Pancreas (tissue), 10 donors: ENCODE measurements around the gene GRIN3A. TPM values are rescaled to one million over a fixed set of nuclear protein-coding genes. Genes with fewer than 3 reads are reported as not detected.

Experiments
- ATAC-seq, 4 donors: fragments of 200-7000 bp; cut with Tn5 transposase; one replicate each; pipeline versions ENCODE4 v1.8.0 to v1.9.1; 2020; ENCODE audit warnings: mild to moderate bottlenecking in 4 of 4, moderate library complexity in 4 of 4
- DNase-seq, 6 donors: peaks; one replicate each; pipeline ENCODE4 v3.0.0-alpha.2; 2020
- FAIRE-seq: peaks from 2 replicates; lab custom pipeline; 2012; peaks lifted over from hg19 to GRCh38; lab: Jason Lieb, UNC
- H3K27ac ChIP-seq, 4 donors: fragments of 200-600 bp; sonication (generic); 1 replicate in 3 of 4; 2 replicates in 1 of 4; pipeline versions ENCODE4 v1.5.0 to v1.8.0; 2020
- H3K27me3 ChIP-seq, 4 donors: fragments of 200-600 bp; one replicate each; pipeline ENCODE4 v1.8.0; 2021
- H3K36me3 ChIP-seq, 3 donors: fragments of 200-600 bp; sonication (generic) in 1 of 3; one replicate each; pipeline versions ENCODE4 v1.5.0 to v1.8.0; 2020 to 2021
- H3K4me1 ChIP-seq, 3 donors: fragments of 200-600 bp; one replicate each; pipeline ENCODE4 v1.8.0; 2021
- H3K4me3 ChIP-seq, 4 donors: fragments of 200-600 bp; sonication (generic) in 2 of 4; one replicate each; pipeline versions ENCODE4 v1.5.0 to v1.8.0; 2020 to 2021
- H3K9me3 ChIP-seq, 4 donors: fragments of 200-600 bp; one replicate each; pipeline ENCODE4 v1.8.0; 2021
- CTCF ChIP-seq, 4 donors: fragments of 200-600 bp; sonication (generic) in 3 of 4; IDR thresholded peaks; one replicate each; pipeline versions ENCODE4 v1.5.0 to v1.8.0; 2021; ENCODE audit warnings: antibody characterized with exemption in 4 of 4
- WGBS, 2 donors: extraction: QIAGEN DNeasy Blood & Tissue Kit; methylation state at CpG; one replicate each; pipeline ENCODE4 v1.1.7; 2013; 5-methylcytosine and 5-hydroxymethylcytosine counted together
- intact Hi-C, 3 donors: fragments of 100-400 bp; cut with DNase I; formaldehyde crosslinking; loops; one replicate each; pipeline versions ENCODE4 v1.11.1 to v1.14.2; 2022
- polyA plus RNA-seq, 2 donors: library from polyadenylated mRNA; stranded (reverse); fragments of 200-250 nt; gene quantifications; one replicate each; pipeline ENCODE4 v1.2.3, GENCODE V29; 2013
- total RNA-seq, 6 donors: library from RNA; stranded (reverse); fragmentation: NEBNext Ultra II Directional in 4 of 6; extraction: Animal tissue kit (Norgen Biotek cat#: 25700) in 4 of 6; gene quantifications; one replicate each; pipeline versions ENCODE4 v1.2.1 to v1.2.4, GENCODE V29; 2021 to 2023
- donor health status: healthy with polysubstance abuse.
- donor health status: DM: no; HTN: no; CAD: no; lungs with moderate emphysema.
- donor health status: DM: no; HTN: no; CAD: no.
- donor health status: control.
- donor health status: control.
- donor health status: Bipolar disorder and iron deficiency.
- donor health status: DM: yes; HTN: yes; CAD: no.
- donor health status: DM: no; HTN: no; CAD: no.
- donor health status: DM: no; HTN: no; CAD: no.
- donor health status: DM: yes; HTN: yes; CAD: no.

Gene GRIN3A
- total and polyA plus RNA-seq, 8 donors = under 0.01 to 0.09 (median 0.05) TPM; not detected in 2

GRCh38 chr9:101639785-101640665 is 98.4 kb downstream of the GRIN3A start:
- ATAC-seq (peak; percentile 45 to 74 (median 64)), FAIRE-seq (no peak), DNase-seq (no peak)
- 77 to 82% methylated on average over 2 of the region's 2 CpGs for WGBS, 2 donors
- H3K27ac ChIP-seq = no peak overlapping the region
- no peak overlapping the region for H3K4me3 ChIP-seq
- H3K9me3 ChIP-seq = no peaks in the 10 kb centered on the region
- intact Hi-C loops = loop anchor here in 1 of 3 donors (10.0 kb wide), 1 partner anchor 55 kb away; no protein-coding TSS in a partner anchor
- H3K36me3 ChIP-seq = no peaks in the 10 kb centered on the region
- H3K4me1 ChIP-seq = peaks cover 8 to 17% (median 13%) of the 10 kb centered on the region in 3 donors
- H3K27me3 ChIP-seq = no peaks in the 10 kb centered on the region
- TF ChIP-seq CTCF (IDR thresholded peaks at IDR 0.05) = no peak

GRCh38 chr9:101639311-101639710 is 99.1 kb downstream of the GRIN3A start:
- ATAC-seq (peak; percentile 85 to 95 (median 92)), DNase-seq (peak in 3 of 6 donors; percentile 22 to 58 (median 26))

GRCh38 chr9:101636247-101636646 is 102.2 kb downstream of the GRIN3A start:
- no peak for DNase-seq
- TF ChIP-seq CTCF (IDR thresholded peaks at IDR 0.05) = no peak
- no peak overlapping the region for H3K27ac ChIP-seq
- ATAC-seq = no peak
- H3K4me3 ChIP-seq = no peak overlapping the region
- H3K27me3 ChIP-seq = no peaks in the 10 kb centered on the region
- H3K4me1 ChIP-seq = peaks cover 8 to 17% (median 13%) of the 10 kb centered on the region in 3 donors
- no peaks in the 10 kb centered on the region for H3K36me3 ChIP-seq
- H3K9me3 ChIP-seq = no peaks in the 10 kb centered on the region
- 43 to 45% methylated on average over 3 of the region's 3 CpGs for WGBS, 2 donors
- intact Hi-C loops = no loop called here
- no peak for FAIRE-seq

More at GRCh38 chr9:101639311-101639710, 99.1 kb downstream of the GRIN3A start:
- Histone ChIP-seq H3K4me3 (no peak overlapping the region), H3K9me3 (no peaks in the 10 kb centered on the region), H3K27me3 (no peaks in the 10 kb centered on the region), H3K27ac (no peak overlapping the region), H3K4me1 (peaks cover 8 to 17% (median 13%) of the 10 kb centered on the region in 3 donors), H3K36me3 (no peaks in the 10 kb centered on the region)
- FAIRE-seq = no peak
- intact Hi-C loops = no loop called here
- 0 to 2% methylated on average over 1 of the region's 1 CpG for WGBS, 2 donors
- TF ChIP-seq CTCF (IDR thresholded peaks at IDR 0.05) = no peak

- Histone ChIP-seq H3K36me3 (no peaks in the 10 kb centered on the region), H3K4me3 (no peak overlapping the region), H3K9me3 (no peaks in the 10 kb centered on the region), H3K4me1 (peaks cover 9 to 17% (median 12%) of the 10 kb centered on the region in 3 donors), H3K27me3 (no peaks in the 10 kb centered on the region), H3K27ac (no peak overlapping the region)
- FAIRE-seq (no peak), DNase-seq (no peak), ATAC-seq (no peak)
- no peak for TF ChIP-seq CTCF (IDR thresholded peaks at IDR 0.05)
- intact Hi-C loops = no loop called here
- WGBS, 2 donors = 93 to 100% methylated on average over 1 of the region's 1 CpG
Observed at GRCh38 chr9:101635473-101635872, 103.0 kb downstream of the GRIN3A start.
